ENCODE data around the gene FER. TPM values are rescaled to one million over a fixed set of nuclear protein-coding genes. Genes with fewer than 3 reads are reported as not detected.

The FER gene
- total and polyA plus RNA-seq, 10 of the 15 experiments (the other 5 are each of a cell fraction or from before 2014, with no cell fraction given) = 4.4 to 19.1 (median 9.6) TPM

GRCh38 chr5:109102096-109102690, 354.5 kb downstream of the FER start:
- ChIA-PET POLR2A (no interaction called here), RAD21 (ENCODE audit: unreplicated experiment) (no interaction called here), SMC1A (ENCODE audit: uncharacterized antibody, unreplicated experiment) (no interaction called here), CTCF (no interaction called here)
- no TSS peak for BruUV-seq (replicated peaks)
- TF ChIP-seq SP1 (IDR thresholded peaks at IDR 0.05; ENCODE audit: low read depth, low read length) (no peak), STAT1 (conservative IDR thresholded peaks at IDR 0.05) (no peak)
- no peak overlapping the region for H3K4me3 ChIP-seq
- in situ Hi-C loops (cut with MboI) (no loop called here), intact Hi-C loops (cut with micrococcal nuclease; ENCODE audit: unreplicated experiment) (loop anchor here (10.0 kb wide), 1 partner anchor 63 kb away; no protein-coding TSS in a partner anchor)
- no peaks in the 10 kb centered on the region for H3K79me2 ChIP-seq (ENCODE audit: control insufficient read depth, insufficient read depth, low read length)
- FAIRE-seq = no peak
- H3K27me3 ChIP-seq (replicated peaks in 1 of 2; ENCODE audit: control insufficient read depth in 2 of 2, insufficient read depth in 2 of 2, low read length in 1 of 2) = no peaks in the 10 kb centered on the region
- no peak for ATAC-seq
- no peaks in the 10 kb centered on the region for H3K9me3 ChIP-seq (replicated peaks; ENCODE audit: control insufficient read depth, insufficient read depth, low read length)
- H3K36me3 ChIP-seq (ENCODE audit: control insufficient read depth in 2 of 2, insufficient read depth in 2 of 2, low read length in 1 of 2) = no peaks in the 10 kb centered on the region
- 98% methylated on average over 4 of the region's 4 CpGs for WGBS (ENCODE audit: insufficient coverage, insufficient replicate concordance, low lambda C conversion rate, missing lambda C conversion rate)
- H3K9ac ChIP-seq (ENCODE audit: control insufficient read depth, insufficient read depth, low read length) = no peak overlapping the region
- no peak overlapping the region for H2AFZ ChIP-seq (ENCODE audit: control insufficient read depth, low read depth, low read length)
- H4K20me1 ChIP-seq (ENCODE audit: control insufficient read depth, insufficient read depth) = no peaks in the 10 kb centered on the region
- no peak for DNase-seq (ENCODE audit: low read depth, low spot score)
- no peak overlapping the region for H3K4me2 ChIP-seq (ENCODE audit: control insufficient read depth, insufficient read depth)
- H3K27ac ChIP-seq (ENCODE audit: control insufficient read depth, insufficient read depth) = no peak overlapping the region
- H3K4me1 ChIP-seq (ENCODE audit: control insufficient read depth, insufficient read depth, low read length) = no peaks in the 10 kb centered on the region

GRCh38 chr5:109105631-109106267, 358.1 kb downstream of the FER start:
- no peaks in the 10 kb centered on the region for H3K9me3 ChIP-seq (replicated peaks; ENCODE audit: control insufficient read depth, insufficient read depth, low read length)
- no peak overlapping the region for H2AFZ ChIP-seq (ENCODE audit: control insufficient read depth, low read depth, low read length)
- RAD21 ChIA-PET (ENCODE audit: unreplicated experiment) = no interaction called here
- 90% methylated on average over 5 of the region's 5 CpGs for WGBS (ENCODE audit: insufficient coverage, insufficient replicate concordance, low lambda C conversion rate, missing lambda C conversion rate)
- ATAC-seq (no peak), FAIRE-seq (no peak), DNase-seq (ENCODE audit: low read depth, low spot score) (no peak)
- H3K4me2 ChIP-seq (ENCODE audit: control insufficient read depth, insufficient read depth) = no peak overlapping the region
- CTCF ChIA-PET = interaction anchor here (1.0 kb wide), 2 partner anchors 45 to 464 kb away, joined by 3 read pairs; no protein-coding TSS in a partner anchor
- POLR2A ChIA-PET = no interaction called here
- in situ Hi-C loops (cut with MboI) = no loop called here
- no peak overlapping the region for H3K4me3 ChIP-seq
- no peaks in the 10 kb centered on the region for H3K79me2 ChIP-seq (ENCODE audit: control insufficient read depth, insufficient read depth, low read length)
- no peak overlapping the region for H3K9ac ChIP-seq (ENCODE audit: control insufficient read depth, insufficient read depth, low read length)
- H3K27ac ChIP-seq (ENCODE audit: control insufficient read depth, insufficient read depth) = no peak overlapping the region
- H3K36me3 ChIP-seq (ENCODE audit: control insufficient read depth in 2 of 2, insufficient read depth in 2 of 2, low read length in 1 of 2) = no peaks in the 10 kb centered on the region
- SMC1A ChIA-PET (ENCODE audit: uncharacterized antibody, unreplicated experiment) = interaction anchor here (0.9 to 1.1 kb wide), 2 partner anchors 14 to 49 kb away, joined by 3 read pairs; no protein-coding TSS in a partner anchor
- intact Hi-C loops (cut with micrococcal nuclease; ENCODE audit: unreplicated experiment) = loop anchor here (10.0 kb wide), 1 partner anchor 59 kb away; no protein-coding TSS in a partner anchor
- H3K4me1 ChIP-seq (ENCODE audit: control insufficient read depth, insufficient read depth, low read length) = no peaks in the 10 kb centered on the region
- no TSS peak for BruUV-seq (replicated peaks)
- no peaks in the 10 kb centered on the region for H4K20me1 ChIP-seq (ENCODE audit: control insufficient read depth, insufficient read depth)
- H3K27me3 ChIP-seq (replicated peaks in 1 of 2; ENCODE audit: control insufficient read depth in 2 of 2, insufficient read depth in 2 of 2, low read length in 1 of 2) = no peaks in the 10 kb centered on the region
- TF ChIP-seq USF1 (IDR thresholded peaks at IDR 0.05; ENCODE audit: borderline replicate concordance, extremely low read length, insufficient read depth, low read depth, low read length) = no peak
- no peak for TF ChIP-seq POU2F2 (IDR thresholded peaks at IDR 0.05; ENCODE audit: borderline replicate concordance, low read depth, low read length)
- TF ChIP-seq MEF2B (IDR thresholded peaks at IDR 0.05; ENCODE audit: partially characterized antibody, poor library complexity, severe bottlenecking) = no peak
- TF ChIP-seq ZNF384 (IDR thresholded peaks at IDR 0.05; ENCODE audit: borderline replicate concordance, low read depth, low read length) = no peak
- no peak for TF ChIP-seq TBL1XR1 (IDR thresholded peaks at IDR 0.05; ENCODE audit: low read depth, low read length)
- no peak for TF ChIP-seq IKZF1 (conservative IDR thresholded peaks at IDR 0.05)
- no peak for TF ChIP-seq ZBTB4 (CRISPR knock-in tag; IDR thresholded peaks at IDR 0.05)
- TF ChIP-seq KDM1A (IDR thresholded peaks at IDR 0.05; ENCODE audit: borderline replicate concordance) = no peak
- TF ChIP-seq BHLHE40 (IDR thresholded peaks at IDR 0.05; ENCODE audit: borderline replicate concordance in 1 of 2, low read depth in 2 of 2, low read length in 1 of 2) = no peak
